Activated CD4-positive, alpha-beta T cell treated with anti-CD3 and anti-CD28 coated beads for 36 hours (primary cell): Measurements from ENCODE around the gene PPP2R2B. TPM values are rescaled to one million over a fixed set of nuclear protein-coding genes. Genes with fewer than 3 reads are reported as not detected.
"Not testable (repeated sequence)": the region's sequence is repeated elsewhere in the genome, so short reads cannot be mapped to it uniquely, and the experiment has no call there.

Source experiments
- ATAC-seq: fragments of 200-7000 bp; cut with Tn5 transposase; one replicate; pipeline ENCODE4 v1.10.0; 2021; ENCODE audit warnings: mild to moderate bottlenecking, moderate library complexity
- CTCF ChIA-PET: fragments of 350-600 bp; sonication (Branson Sonifier 250); formaldehyde crosslinking; loops from one replicate; lab custom pipeline; 2021; ENCODE audit warnings: antibody characterized with exemption; lab: Charles Lee
- POLR2A ChIA-PET: fragments of 350-600 bp; sonication (Branson Sonifier 250); formaldehyde crosslinking; loops from one replicate; lab custom pipeline; 2021; ENCODE audit warnings: antibody characterized with exemption, inconsistent platforms; lab: Charles Lee
- DNase-seq: peaks from one replicate; pipeline ENCODE4 v3.0.0-alpha.2; 2020
- H3K27ac Mint-ChIP-seq: one replicate; pipeline ENCODE4 v1.8.0; 2021; ENCODE audit warnings: mixed read lengths
- H3K27me3 Mint-ChIP-seq: one replicate; pipeline ENCODE4 v1.8.0; 2021; ENCODE audit warnings: mixed read lengths
- H3K36me3 Mint-ChIP-seq: one replicate; pipeline ENCODE4 v1.8.0; 2021; ENCODE audit warnings: low read depth, mixed read lengths
- H3K4me1 Mint-ChIP-seq: one replicate; pipeline ENCODE4 v1.8.0; 2021; ENCODE audit warnings: mixed read lengths
- H3K4me3 Mint-ChIP-seq: one replicate; pipeline ENCODE4 v1.8.0; 2021; ENCODE audit warnings: mild to moderate bottlenecking, moderate library complexity, mixed read lengths
- H3K9me3 Mint-ChIP-seq: one replicate; pipeline ENCODE4 v1.8.0; 2021; ENCODE audit warnings: low read depth, mixed read lengths
- intact Hi-C, 2 experiments: fragments of 100-400 bp; cut with DNase I in 1 of 2; cut with micrococcal nuclease in 1 of 2; formaldehyde crosslinking; loops; one replicate each; pipeline versions ENCODE4 v1.14.2 to v1.15.1; 2022 to 2024; cut with DNase I, micrococcal nuclease
- total RNA-seq, 2 experiments: library from RNA; stranded (reverse); gene quantifications; one replicate each; pipeline ENCODE4 v1.2.3, GENCODE V29; 2021

Gene PPP2R2B
- total RNA-seq, 2 experiments from 2014 or later, result 0.40 to 0.85 TPM

- Mint-ChIP-seq H3K27ac (no peak overlapping the region), H3K27me3 (peaks cover 3% of the 10 kb centered on the region), H3K4me1 (no peaks in the 10 kb centered on the region), H3K9me3 (peaks cover 5% of the 10 kb centered on the region), H3K36me3 (no peaks in the 10 kb centered on the region), H3K4me3 (no peak overlapping the region)
- ATAC-seq (no peak), DNase-seq (no peak)
- intact Hi-C loops, result no loop called here
- ChIA-PET CTCF (interaction anchor here (0.6 kb wide), 2 partner anchors 59 to 187 kb away, joined by 3 read pairs; no protein-coding TSS in a partner anchor), POLR2A (no interaction called here)
Measured at GRCh38 chr5:146620669-146621051, 257.9 kb downstream of the PPP2R2B start.

- DNase-seq (no peak), ATAC-seq (no peak)
- Mint-ChIP-seq H3K36me3 (no peaks in the 10 kb centered on the region), H3K9me3 (peaks cover 5% of the 10 kb centered on the region), H3K4me3 (no peak overlapping the region), H3K27me3 (peaks cover 3% of the 10 kb centered on the region), H3K4me1 (no peaks in the 10 kb centered on the region), H3K27ac (no peak overlapping the region)
- CTCF ChIA-PET, result interaction anchor here (0.6 kb wide), 1 partner anchor 58 kb away, joined by 3 read pairs; no protein-coding TSS in a partner anchor
- intact Hi-C loops, result no loop called here
- POLR2A ChIA-PET, result no interaction called here
Measured at GRCh38 chr5:146620031-146620668, 258.4 kb downstream of the PPP2R2B start.

- POLR2A ChIA-PET, result no interaction called here
- DNase-seq (no peak), ATAC-seq (no peak)
- CTCF ChIA-PET, result no interaction called here
- peaks cover 5% of the 10 kb centered on the region for H3K9me3 Mint-ChIP-seq
- H3K27ac Mint-ChIP-seq, result no peak overlapping the region
- H3K4me1 Mint-ChIP-seq, result no peaks in the 10 kb centered on the region
- H3K27me3 Mint-ChIP-seq, result peaks cover 2% of the 10 kb centered on the region
- H3K4me3 Mint-ChIP-seq, result no peak overlapping the region
- intact Hi-C loops, result no loop called here
- no peaks in the 10 kb centered on the region for H3K36me3 Mint-ChIP-seq
Measured at GRCh38 chr5:146618434-146618833, 260.1 kb downstream of the PPP2R2B start.

GRCh38 chr5:146609731-146610130 is 268.8 kb downstream of the PPP2R2B start:
- H3K4me3 Mint-ChIP-seq, DNase-seq, H3K4me1 Mint-ChIP-seq, H3K36me3 Mint-ChIP-seq, H3K27me3 Mint-ChIP-seq, ATAC-seq, intact Hi-C loops, CTCF ChIA-PET, POLR2A ChIA-PET, H3K9me3 Mint-ChIP-seq, H3K27ac Mint-ChIP-seq: not testable (repeated sequence)

- no peaks in the 10 kb centered on the region for H3K36me3 Mint-ChIP-seq
- peaks cover 2% of the 10 kb centered on the region for H3K27me3 Mint-ChIP-seq
- intact Hi-C loops, result no loop called here
- no peaks in the 10 kb centered on the region for H3K4me1 Mint-ChIP-seq
- ChIA-PET POLR2A (no interaction called here), CTCF (no interaction called here)
- H3K27ac Mint-ChIP-seq, result no peak overlapping the region
- H3K4me3 Mint-ChIP-seq, result no peak overlapping the region
- H3K9me3 Mint-ChIP-seq, result peaks cover 5% of the 10 kb centered on the region
- DNase-seq (no peak), ATAC-seq (no peak)
Measured at GRCh38 chr5:146607659-146608332, 270.8 kb downstream of the PPP2R2B start.

- DNase-seq, result no peak
- Mint-ChIP-seq H3K36me3 (no peaks in the 10 kb centered on the region), H3K9me3 (peaks cover 5% of the 10 kb centered on the region), H3K4me3 (no peak overlapping the region), H3K4me1 (no peaks in the 10 kb centered on the region), H3K27ac (no peak overlapping the region), H3K27me3 (peaks cover 2% of the 10 kb centered on the region)
- intact Hi-C loops, result no loop called here
- ATAC-seq, result no peak
- CTCF ChIA-PET, result no interaction called here
- POLR2A ChIA-PET, result no interaction called here
Measured at GRCh38 chr5:146606893-146607292, 271.7 kb downstream of the PPP2R2B start.

- DNase-seq, result no peak
- Mint-ChIP-seq H3K4me3 (no peak overlapping the region), H3K27ac (no peak overlapping the region), H3K36me3 (no peaks in the 10 kb centered on the region), H3K4me1 (no peaks in the 10 kb centered on the region), H3K9me3 (no peaks in the 10 kb centered on the region), H3K27me3 (peaks cover 2% of the 10 kb centered on the region)
- intact Hi-C loops, result no loop called here
- ChIA-PET POLR2A (no interaction called here), CTCF (no interaction called here)
- ATAC-seq, result no peak
Measured at GRCh38 chr5:146600376-146600775, 278.2 kb downstream of the PPP2R2B start.

- CTCF ChIA-PET, result no interaction called here
- peaks cover 1% of the 10 kb centered on the region for H3K27me3 Mint-ChIP-seq
- ATAC-seq, result no peak
- H3K27ac Mint-ChIP-seq, result no peak overlapping the region
- POLR2A ChIA-PET, result no interaction called here
- no peaks in the 10 kb centered on the region for H3K36me3 Mint-ChIP-seq
- H3K4me1 Mint-ChIP-seq, result no peaks in the 10 kb centered on the region
- no peak overlapping the region for H3K4me3 Mint-ChIP-seq
- no peak for DNase-seq
- intact Hi-C loops, result no loop called here
- no peaks in the 10 kb centered on the region for H3K9me3 Mint-ChIP-seq
Measured at GRCh38 chr5:146599261-146599660, 279.3 kb downstream of the PPP2R2B start.

GRCh38 chr5:146595088-146595487 is 283.5 kb downstream of the PPP2R2B start:
- H3K36me3 Mint-ChIP-seq, result no peaks in the 10 kb centered on the region
- POLR2A ChIA-PET, result no interaction called here
- H3K4me3 Mint-ChIP-seq, result no peak overlapping the region
- intact Hi-C loops, result no loop called here
- ATAC-seq (no peak), DNase-seq (no peak)
- CTCF ChIA-PET, result no interaction called here
- H3K9me3 Mint-ChIP-seq, result no peaks in the 10 kb centered on the region
- no peaks in the 10 kb centered on the region for H3K4me1 Mint-ChIP-seq
- no peaks in the 10 kb centered on the region for H3K27me3 Mint-ChIP-seq
- no peak overlapping the region for H3K27ac Mint-ChIP-seq

GRCh38 chr5:146592352-146592751 is 286.2 kb downstream of the PPP2R2B start:
- Mint-ChIP-seq H3K27ac (no peak overlapping the region), H3K36me3 (no peaks in the 10 kb centered on the region), H3K27me3 (no peaks in the 10 kb centered on the region), H3K9me3 (no peaks in the 10 kb centered on the region), H3K4me1 (no peaks in the 10 kb centered on the region), H3K4me3 (no peak overlapping the region)
- CTCF ChIA-PET, result no interaction called here
- intact Hi-C loops, result no loop called here
- no peak for ATAC-seq
- DNase-seq, result no peak
- POLR2A ChIA-PET, result no interaction called here

- CTCF ChIA-PET, result interaction anchor here (1.4 kb wide), 2 partner anchors 14 to 47 kb away, joined by 3 to 4 read pairs; no protein-coding TSS in a partner anchor
- intact Hi-C loops, result no loop called here
- no peaks in the 10 kb centered on the region for H3K36me3 Mint-ChIP-seq
Measured at GRCh38 chr5:146589028-146589345, 289.6 kb downstream of the PPP2R2B start.

GRCh38 chr5:146588331-146589027 is 290.1 kb downstream of the PPP2R2B start:
- ChIA-PET CTCF (interaction anchor here (1.4 kb wide), 2 partner anchors 14 to 46 kb away, joined by 3 to 4 read pairs; no protein-coding TSS in a partner anchor), POLR2A (no interaction called here)
- Mint-ChIP-seq H3K27me3 (peaks cover 2% of the 10 kb centered on the region), H3K4me3 (no peak overlapping the region), H3K9me3 (no peaks in the 10 kb centered on the region), H3K27ac (no peak overlapping the region), H3K36me3 (no peaks in the 10 kb centered on the region), H3K4me1 (no peaks in the 10 kb centered on the region)
- DNase-seq (no peak), ATAC-seq (no peak)
- intact Hi-C loops, result no loop called here

More at GRCh38 chr5:146589028-146589345, 289.6 kb downstream of the PPP2R2B start:
- no peak overlapping the region for H3K4me3 Mint-ChIP-seq
- no peaks in the 10 kb centered on the region for H3K9me3 Mint-ChIP-seq
- POLR2A ChIA-PET, result no interaction called here
- H3K4me1 Mint-ChIP-seq, result no peaks in the 10 kb centered on the region
- ATAC-seq (no peak), DNase-seq (no peak)
- H3K27me3 Mint-ChIP-seq, result peaks cover 1% of the 10 kb centered on the region
- no peak overlapping the region for H3K27ac Mint-ChIP-seq
